GDM1 (cell line): ENCODE measurements around the gene NDUFV1.
"Not testable (repeated sequence)": the region's sequence is repeated elsewhere in the genome, so short reads cannot be mapped to it uniquely, and the experiment has no call there.

Source experiments
- DNase-seq: peaks from one replicate; lab custom pipeline; 2025; lab: John Stamatoyannopoulos, UW

Gene NDUFV1

GRCh38 chr11:67657300-67657699, 50.6 kb downstream of the NDUFV1 start:
- no peak for DNase-seq

- not testable (repeated sequence) for DNase-seq
Observed at GRCh38 chr11:67659651-67660165, 53.0 kb downstream of the NDUFV1 start.

- DNase-seq: not testable (repeated sequence)
Observed at GRCh38 chr11:67660752-67661151, 54.0 kb downstream of the NDUFV1 start.
